ENCODE measurements around the gene ASRGL1.

GRCh38 chr11:62338218-62338617 is 970 bp downstream of the ASRGL1 start:
- TF ChIP-seq, protein P1, sequence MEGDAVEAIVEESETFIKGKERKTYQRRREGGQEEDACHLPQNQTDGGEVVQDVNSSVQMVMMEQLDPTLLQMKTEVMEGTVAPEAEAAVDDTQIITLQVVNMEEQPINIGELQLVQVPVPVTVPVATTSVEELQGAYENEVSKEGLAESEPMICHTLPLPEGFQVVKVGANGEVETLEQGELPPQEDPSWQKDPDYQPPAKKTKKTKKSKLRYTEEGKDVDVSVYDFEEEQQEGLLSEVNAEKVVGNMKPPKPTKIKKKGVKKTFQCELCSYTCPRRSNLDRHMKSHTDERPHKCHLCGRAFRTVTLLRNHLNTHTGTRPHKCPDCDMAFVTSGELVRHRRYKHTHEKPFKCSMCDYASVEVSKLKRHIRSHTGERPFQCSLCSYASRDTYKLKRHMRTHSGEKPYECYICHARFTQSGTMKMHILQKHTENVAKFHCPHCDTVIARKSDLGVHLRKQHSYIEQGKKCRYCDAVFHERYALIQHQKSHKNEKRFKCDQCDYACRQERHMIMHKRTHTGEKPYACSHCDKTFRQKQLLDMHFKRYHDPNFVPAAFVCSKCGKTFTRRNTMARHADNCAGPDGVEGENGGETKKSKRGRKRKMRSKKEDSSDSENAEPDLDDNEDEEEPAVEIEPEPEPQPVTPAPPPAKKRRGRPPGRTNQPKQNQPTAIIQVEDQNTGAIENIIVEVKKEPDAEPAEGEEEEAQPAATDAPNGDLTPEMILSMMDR (IDR thresholded peaks at IDR 0.05; ENCODE audit: poor library complexity) = no peak
- no peak for TF ChIP-seq EZH2phosphoT487 (IDR thresholded peaks at IDR 0.05; ENCODE audit: low read depth, severe bottlenecking, unreplicated experiment)
